Esophagus squamous epithelium (tissue), 5 donors: ENCODE results near the gene IL16. TPM values are rescaled to one million over a fixed set of nuclear protein-coding genes. Genes with fewer than 3 reads are reported as not detected.

Source experiments
- DNase-seq: peaks from one replicate; lab custom pipeline; 2025; lab: John Stamatoyannopoulos, UW
- H3K27ac ChIP-seq, 4 donors: fragments of 200-600 bp; sonication (generic); one replicate each; pipeline ENCODE4 v1.5.1; 2016 to 2019; ENCODE audit warnings: mild to moderate bottlenecking in 1 of 4
- H3K27me3 ChIP-seq, 4 donors: fragments of 200-600 bp; sonication (generic); 1 replicate in 3 of 4; 2 replicates in 1 of 4; pipeline versions ENCODE4 v1.5.1 to v1.6.0; 2017 to 2021; ENCODE audit warnings: antibody characterized with exemption in 1 of 4
- H3K36me3 ChIP-seq, 3 donors: fragments of 200-600 bp; sonication (generic); one replicate each; pipeline ENCODE4 v1.5.1; 2016 to 2019
- H3K4me1 ChIP-seq, 3 donors: fragments of 200-600 bp; sonication (generic); one replicate each; pipeline ENCODE4 v1.5.1; 2017 to 2019
- H3K4me3 ChIP-seq, 4 donors: fragments of 200-600 bp; sonication (generic); 1 replicate in 3 of 4; 2 replicates in 1 of 4; pipeline ENCODE4 v1.5.1; 2016 to 2019; ENCODE audit warnings: mild to moderate bottlenecking in 2 of 4, moderate library complexity in 1 of 4
- H3K9me3 ChIP-seq, 3 donors: fragments of 200-600 bp; sonication (generic); one replicate each; pipeline ENCODE4 v1.5.1; 2016 to 2019
- CTCF ChIP-seq, 6 experiments: fragments of 450-650 bp in 4 of 6; fragments of 200-600 bp in 2 of 6; sonication (generic) in 2 of 6; IDR thresholded peaks; one replicate each; pipeline ENCODE4 v1.5.1; 2016 to 2019; ENCODE audit warnings: antibody characterized with exemption in 6 of 6, mild to moderate bottlenecking in 4 of 6, moderate library complexity in 4 of 6
- POLR2A ChIP-seq, 4 donors: fragments of 450-650 bp; IDR thresholded peaks; one replicate each; pipeline ENCODE4 v1.6.1; 2017; ENCODE audit warnings: antibody characterized with exemption in 4 of 4, mild to moderate bottlenecking in 4 of 4, moderate library complexity in 3 of 4
- WGBS, 2 donors: methylation state at CpG; one replicate each; pipeline ENCODE4 v1.1.5; 2018; 5-methylcytosine and 5-hydroxymethylcytosine counted together
- intact Hi-C: fragments of 100-400 bp; cut with DNase I; formaldehyde crosslinking; loops from one replicate; pipeline ENCODE4 v1.15.0; 2022
- total RNA-seq, 4 donors: library from RNA; depleted of rRNA; stranded (reverse); fragments of >200 nt; gene quantifications; one replicate each; pipeline ENCODE4 v1.1.0, GENCODE V29; 2016
- donor health status: DM: yes; HTN: yes; CAD: no.

Gene IL16
- total RNA-seq, 4 donors from 2014 or later = 2.3 to 20.0 (median 4.6) TPM

GRCh38 chr15:81303244-81304225 lies 106.9 kb downstream of the IL16 start:
- H3K9me3 ChIP-seq = no peaks in the 10 kb centered on the region
- H3K4me1 ChIP-seq = peaks cover 18 to 66% (median 19%) of the 10 kb centered on the region in 3 donors
- H3K27me3 ChIP-seq = no peaks in the 10 kb centered on the region
- H3K4me3 ChIP-seq = no peak overlapping the region
- H3K36me3 ChIP-seq = peaks cover 2 to 69% (median 3%) of the 10 kb centered on the region in 3 donors
- peak overlapping the region; percentile 49 to 84 (median 76) for H3K27ac ChIP-seq
- intact Hi-C loops = no loop called here
- TF ChIP-seq POLR2A (IDR thresholded peaks at IDR 0.05) (no peak), CTCF (IDR thresholded peaks at IDR 0.05) (no peak)
- DNase-seq = no peak
- 64 to 77% methylated on average over 6 to 9 of the region's 9 CpGs for WGBS, 2 donors

GRCh38 chr15:81304226-81304625 lies 107.5 kb downstream of the IL16 start:
- H3K4me3 ChIP-seq = no peak overlapping the region
- WGBS, 2 donors = 36 to 53% methylated on average over 5 of the region's 5 CpGs
- peaks cover 3 to 76% (median 9%) of the 10 kb centered on the region in 3 donors for H3K36me3 ChIP-seq
- peak overlapping the region; percentile 49 to 84 (median 76) for H3K27ac ChIP-seq
- H3K4me1 ChIP-seq = peaks cover 18 to 60% (median 19%) of the 10 kb centered on the region in 3 donors
- TF ChIP-seq CTCF (IDR thresholded peaks at IDR 0.05) (no peak), POLR2A (IDR thresholded peaks at IDR 0.05) (no peak)
- no peaks in the 10 kb centered on the region for H3K9me3 ChIP-seq
- no peaks in the 10 kb centered on the region for H3K27me3 ChIP-seq
- DNase-seq = no peak
- intact Hi-C loops = no loop called here

GRCh38 chr15:81308260-81308659 lies 111.6 kb downstream of the IL16 start:
- Histone ChIP-seq H3K27me3 (no peaks in the 10 kb centered on the region), H3K4me1 (peaks cover 29 to 63% (median 29%) of the 10 kb centered on the region in 3 donors), H3K27ac (no peak overlapping the region), H3K4me3 (no peak overlapping the region), H3K36me3 (peaks cover 9 to 81% (median 9%) of the 10 kb centered on the region in 3 donors), H3K9me3 (no peaks in the 10 kb centered on the region)
- 63 to 94% methylated on average over 2 of the region's 2 CpGs for WGBS, 2 donors
- intact Hi-C loops = no loop called here
- no peak for TF ChIP-seq POLR2A (IDR thresholded peaks at IDR 0.05)
- no peak for TF ChIP-seq CTCF (IDR thresholded peaks at IDR 0.05)
- DNase-seq = no peak

- TF ChIP-seq CTCF (IDR thresholded peaks at IDR 0.05) (no peak), POLR2A (IDR thresholded peaks at IDR 0.05) (no peak)
- intact Hi-C loops = no loop called here
- no peak overlapping the region for H3K27ac ChIP-seq
- H3K4me3 ChIP-seq = no peak overlapping the region
- H3K27me3 ChIP-seq = no peaks in the 10 kb centered on the region
- DNase-seq = no peak
- peaks cover 21 to 57% (median 22%) of the 10 kb centered on the region in 3 donors for H3K4me1 ChIP-seq
- H3K9me3 ChIP-seq = no peaks in the 10 kb centered on the region
- H3K36me3 ChIP-seq = peaks cover 9 to 83% (median 9%) of the 10 kb centered on the region in 3 donors
- 89 to 92% methylated on average over 6 to 8 of the region's 8 CpGs for WGBS, 2 donors
Observed at GRCh38 chr15:81309647-81310450, 113.2 kb downstream of the IL16 start.
